Hindlimb muscle (tissue), 1 donor: ENCODE data around the gene CD28. TPM values are rescaled to one million over a fixed set of nuclear protein-coding genes. Genes with fewer than 3 reads are reported as not detected.
A peak's percentile ranks its signal among the peaks of the same experiment; 100 is the strongest.

ENCODE experiments used
- DNase-seq: peaks from one replicate; pipeline ENCODE4 v3.0.0-alpha.2; 2013
- polyA plus RNA-seq: library from polyadenylated mRNA; unstranded; fragments of 120-200 nt; gene quantifications from one replicate; pipeline ENCODE4 v1.2.1, GENCODE V29; 2013; ENCODE audit not compliant: insufficient read length

CD28 gene
- polyA plus RNA-seq, 1 donor, result 6.0 TPM

GRCh38 chr2:203718087-203718486, 11.6 kb downstream of the CD28 start:
- DNase-seq, result no peak

- no peak for DNase-seq
Observed at GRCh38 chr2:203719456-203720410, 13.3 kb downstream of the CD28 start.

GRCh38 chr2:203720915-203721672, 14.7 kb downstream of the CD28 start:
- no peak for DNase-seq

- DNase-seq, result no peak
Observed at GRCh38 chr2:203721781-203722300, 15.4 kb downstream of the CD28 start.

- no peak for DNase-seq
Observed at GRCh38 chr2:203722411-203722810, 16.0 kb downstream of the CD28 start.

- DNase-seq, result no peak
Observed at GRCh38 chr2:203728321-203728720, 21.9 kb downstream of the CD28 start.

GRCh38 chr2:203730076-203730729, 23.8 kb downstream of the CD28 start:
- no peak for DNase-seq

- no peak for DNase-seq
Observed at GRCh38 chr2:203730883-203731282, 24.4 kb downstream of the CD28 start.

- peak; percentile 49 for DNase-seq
Observed at GRCh38 chr2:203732092-203732952, 25.9 kb downstream of the CD28 start.

- DNase-seq, result no peak
Observed at GRCh38 chr2:203732953-203733510, 26.6 kb downstream of the CD28 start.

GRCh38 chr2:203733684-203734083, 27.2 kb downstream of the CD28 start:
- DNase-seq, result no peak

- DNase-seq, result no peak
Observed at GRCh38 chr2:203734276-203734983, 28.0 kb downstream of the CD28 start.

GRCh38 chr2:203737360-203737759, 30.9 kb downstream of the CD28 start:
- DNase-seq, result no peak

- no peak for DNase-seq
Observed at GRCh38 chr2:203739351-203739750, 32.9 kb downstream of the CD28 start.

GRCh38 chr2:203740871-203741281, 34.4 kb downstream of the CD28 start:
- DNase-seq, result no peak

GRCh38 chr2:203741566-203741965, 35.1 kb downstream of the CD28 start:
- no peak for DNase-seq

GRCh38 chr2:203743441-203743981, 37.1 kb downstream of the CD28 start:
- peak; percentile 26 for DNase-seq

GRCh38 chr2:203744091-203744490, 37.7 kb downstream of the CD28 start:
- DNase-seq, result no peak

- DNase-seq, result no peak
Observed at GRCh38 chr2:203745267-203745666, 38.8 kb downstream of the CD28 start.

GRCh38 chr2:203748331-203749126, 42.1 kb downstream of the CD28 start:
- no peak for DNase-seq
